ENCODE results near the gene DPYSL3.

The DPYSL3 gene

GRCh38 chr5:147441191-147441695 is 68.6 kb downstream of the DPYSL3 start:
- TF ChIP-seq, protein P1, sequence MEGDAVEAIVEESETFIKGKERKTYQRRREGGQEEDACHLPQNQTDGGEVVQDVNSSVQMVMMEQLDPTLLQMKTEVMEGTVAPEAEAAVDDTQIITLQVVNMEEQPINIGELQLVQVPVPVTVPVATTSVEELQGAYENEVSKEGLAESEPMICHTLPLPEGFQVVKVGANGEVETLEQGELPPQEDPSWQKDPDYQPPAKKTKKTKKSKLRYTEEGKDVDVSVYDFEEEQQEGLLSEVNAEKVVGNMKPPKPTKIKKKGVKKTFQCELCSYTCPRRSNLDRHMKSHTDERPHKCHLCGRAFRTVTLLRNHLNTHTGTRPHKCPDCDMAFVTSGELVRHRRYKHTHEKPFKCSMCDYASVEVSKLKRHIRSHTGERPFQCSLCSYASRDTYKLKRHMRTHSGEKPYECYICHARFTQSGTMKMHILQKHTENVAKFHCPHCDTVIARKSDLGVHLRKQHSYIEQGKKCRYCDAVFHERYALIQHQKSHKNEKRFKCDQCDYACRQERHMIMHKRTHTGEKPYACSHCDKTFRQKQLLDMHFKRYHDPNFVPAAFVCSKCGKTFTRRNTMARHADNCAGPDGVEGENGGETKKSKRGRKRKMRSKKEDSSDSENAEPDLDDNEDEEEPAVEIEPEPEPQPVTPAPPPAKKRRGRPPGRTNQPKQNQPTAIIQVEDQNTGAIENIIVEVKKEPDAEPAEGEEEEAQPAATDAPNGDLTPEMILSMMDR (IDR thresholded peaks at IDR 0.05; ENCODE audit: borderline replicate concordance, insufficient read depth, low read depth, low read length), result no peak
- H3K4me3 ChIP-seq (ENCODE audit: low read depth, low read length), result no peak overlapping the region

GRCh38 chr5:147439254-147439653 is 70.6 kb downstream of the DPYSL3 start:
- TF ChIP-seq, protein P1 (IDR thresholded peaks at IDR 0.05; ENCODE audit: borderline replicate concordance, insufficient read depth, low read depth, low read length), result no peak
- no peak overlapping the region for H3K4me3 ChIP-seq (ENCODE audit: low read depth, low read length)

- TF ChIP-seq, protein P1 (IDR thresholded peaks at IDR 0.05; ENCODE audit: borderline replicate concordance, insufficient read depth, low read depth, low read length), result no peak
- H3K4me3 ChIP-seq (ENCODE audit: low read depth, low read length), result no peak overlapping the region
Measured at GRCh38 chr5:147437161-147437596, 72.7 kb downstream of the DPYSL3 start.

DNA sequence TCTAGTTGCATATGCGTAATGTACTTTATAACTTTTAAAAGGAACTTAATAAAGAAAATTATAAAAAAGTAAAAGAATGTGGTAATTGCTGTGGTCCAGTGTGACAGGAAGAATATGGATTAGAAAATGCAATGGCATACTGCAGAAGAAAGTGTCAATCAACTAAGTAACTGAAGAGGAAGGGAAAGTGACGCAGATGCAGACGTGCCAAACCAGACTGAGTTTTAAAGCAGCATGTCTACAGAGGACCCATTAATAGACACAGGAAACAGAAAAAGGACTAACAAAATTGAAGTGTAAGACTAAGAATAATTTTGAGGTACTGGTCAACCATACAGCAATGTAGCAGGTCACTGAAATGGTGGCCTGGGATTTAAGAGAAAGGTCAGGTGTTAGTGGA is 73.3 kb downstream of the DPYSL3 start:
- TF ChIP-seq, protein P1 (IDR thresholded peaks at IDR 0.05; ENCODE audit: borderline replicate concordance, insufficient read depth, low read depth, low read length), result no peak

DNA sequence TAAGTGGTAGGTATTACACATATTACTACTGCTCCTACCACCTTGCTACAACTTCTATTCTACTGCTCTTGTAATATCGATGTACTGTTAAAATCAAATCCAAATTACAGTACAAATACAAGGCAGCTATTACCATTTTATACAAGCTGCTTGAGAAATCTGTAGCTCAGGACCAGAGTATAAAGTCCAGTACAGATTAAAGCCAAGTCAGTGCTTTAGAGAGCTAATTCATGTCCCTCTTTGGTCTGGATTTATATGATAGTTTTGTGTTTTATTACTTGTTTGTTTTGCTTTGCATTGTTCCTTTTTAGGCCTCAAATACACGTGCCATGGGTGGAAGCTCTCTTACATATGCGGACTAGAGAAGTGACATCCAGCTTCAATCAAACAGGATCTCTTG is 75.8 kb downstream of the DPYSL3 start:
- TF ChIP-seq, protein P1 (IDR thresholded peaks at IDR 0.05; ENCODE audit: borderline replicate concordance, insufficient read depth, low read depth, low read length), result no peak
- no peak overlapping the region for H3K4me3 ChIP-seq (ENCODE audit: low read depth, low read length)

More for the DNA sequence above, 73.3 kb downstream of the DPYSL3 start:
- H3K4me3 ChIP-seq (ENCODE audit: low read depth, low read length), result no peak overlapping the region

DNA sequence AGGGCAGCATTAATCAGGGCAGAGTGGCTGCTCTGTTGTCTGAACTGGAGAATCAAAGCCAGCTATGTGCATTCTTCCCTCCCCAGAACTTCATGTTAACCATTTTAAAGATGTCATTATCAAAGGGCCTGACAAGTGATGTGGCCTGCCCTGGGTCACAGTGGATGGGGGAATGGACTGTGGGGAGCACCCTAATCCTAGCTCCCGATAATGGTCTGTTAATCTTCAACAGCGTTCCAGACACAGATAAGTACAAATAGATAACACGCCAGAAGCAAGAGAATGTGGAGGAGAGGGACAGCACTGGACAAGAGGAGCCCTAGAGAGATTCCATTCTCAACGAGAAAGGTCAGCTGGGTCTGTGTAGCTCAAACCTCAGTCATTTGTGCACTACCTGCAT is 77.5 kb downstream of the DPYSL3 start:
- TF ChIP-seq, protein P1 (IDR thresholded peaks at IDR 0.05; ENCODE audit: borderline replicate concordance, insufficient read depth, low read depth, low read length), result no peak
- H3K4me3 ChIP-seq (ENCODE audit: low read depth, low read length), result no peak overlapping the region

DNA sequence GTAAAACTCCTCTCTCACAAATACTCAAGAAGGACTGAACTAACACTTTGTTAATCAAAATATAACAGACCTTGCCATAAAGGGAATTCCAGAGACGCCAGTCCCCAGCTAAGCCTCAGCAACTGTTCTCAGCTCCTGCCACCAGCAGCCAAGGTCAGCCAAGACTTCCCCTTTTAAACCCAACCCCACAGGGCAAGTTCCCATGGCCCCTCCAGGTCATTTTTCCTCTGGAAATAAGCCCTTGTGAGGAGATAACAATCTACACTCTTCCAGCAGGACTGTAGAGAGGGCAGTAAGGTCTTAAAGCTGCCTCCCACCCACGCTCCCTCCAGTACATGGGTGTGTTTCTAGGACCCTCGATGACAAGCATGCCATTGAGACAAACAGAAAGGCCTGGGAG is 78.3 kb downstream of the DPYSL3 start:
- no peak overlapping the region for H3K4me3 ChIP-seq (ENCODE audit: low read depth, low read length)
- TF ChIP-seq, protein P1 (IDR thresholded peaks at IDR 0.05; ENCODE audit: borderline replicate concordance, insufficient read depth, low read depth, low read length), result no peak

All from GM12875 (cell line).